IPS-18c (cell line): Measurements from ENCODE around the gene PPP1R14C.

Experiments
- H3K4me3 ChIP-seq: 2 replicates; pipeline ENCODE4 v1.7.0; 2013; ENCODE audit warnings: low read depth, mild to moderate bottlenecking, low read length, moderate library complexity; ENCODE audit not compliant: insufficient read depth
- H3K9me3 ChIP-seq: one replicate; pipeline ENCODE4 v1.6.1; 2013; ENCODE audit warnings: mild to moderate bottlenecking, low read length, moderate library complexity; ENCODE audit not compliant: control insufficient read depth, insufficient read depth

The PPP1R14C gene

GRCh38 chr6:150281767-150282166 lies 138.9 kb downstream of the PPP1R14C start:
- H3K4me3 ChIP-seq = no peak overlapping the region

GRCh38 chr6:150282806-150283205 lies 140.0 kb downstream of the PPP1R14C start:
- H3K9me3 ChIP-seq = no peaks in the 10 kb centered on the region
- no peak overlapping the region for H3K4me3 ChIP-seq

More at GRCh38 chr6:150281767-150282166, 138.9 kb downstream of the PPP1R14C start:
- H3K9me3 ChIP-seq = no peaks in the 10 kb centered on the region

- H3K4me3 ChIP-seq = no peak overlapping the region
- no peaks in the 10 kb centered on the region for H3K9me3 ChIP-seq
Observed at GRCh38 chr6:150286460-150286859, 143.6 kb downstream of the PPP1R14C start.

GRCh38 chr6:150286912-150287311 lies 144.1 kb downstream of the PPP1R14C start:
- H3K4me3 ChIP-seq = no peak overlapping the region
- no peaks in the 10 kb centered on the region for H3K9me3 ChIP-seq

GRCh38 chr6:150288456-150288855 lies 145.6 kb downstream of the PPP1R14C start:
- H3K4me3 ChIP-seq = no peak overlapping the region
- H3K9me3 ChIP-seq = no peaks in the 10 kb centered on the region

- H3K9me3 ChIP-seq = no peaks in the 10 kb centered on the region
- H3K4me3 ChIP-seq = no peak overlapping the region
Observed at GRCh38 chr6:150289454-150290071, 146.7 kb downstream of the PPP1R14C start.

DNA sequence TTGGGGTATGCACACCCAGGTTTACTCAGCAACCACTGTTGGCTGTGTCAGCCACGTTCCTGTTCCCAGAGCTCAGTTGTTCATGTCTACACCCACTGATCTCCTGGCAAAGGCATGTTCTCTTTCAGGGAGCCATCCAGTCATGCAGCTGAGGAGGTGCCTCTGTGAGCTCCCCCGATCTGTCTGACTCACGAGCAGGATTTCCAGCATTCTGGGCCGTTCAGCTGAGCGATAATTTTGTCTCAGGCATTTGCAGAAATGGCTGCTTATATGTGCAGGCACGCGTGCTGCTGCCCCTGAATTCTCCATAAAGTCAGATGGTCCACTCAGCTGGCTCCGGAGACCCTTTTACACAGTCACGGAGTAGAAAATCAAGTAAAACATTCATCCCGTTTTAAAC lies 147.6 kb downstream of the PPP1R14C start:
- H3K4me3 ChIP-seq = no peak overlapping the region
- no peaks in the 10 kb centered on the region for H3K9me3 ChIP-seq

- no peaks in the 10 kb centered on the region for H3K9me3 ChIP-seq
- H3K4me3 ChIP-seq = no peak overlapping the region
Observed at GRCh38 chr6:150291968-150292710, 149.3 kb downstream of the PPP1R14C start.

DNA sequence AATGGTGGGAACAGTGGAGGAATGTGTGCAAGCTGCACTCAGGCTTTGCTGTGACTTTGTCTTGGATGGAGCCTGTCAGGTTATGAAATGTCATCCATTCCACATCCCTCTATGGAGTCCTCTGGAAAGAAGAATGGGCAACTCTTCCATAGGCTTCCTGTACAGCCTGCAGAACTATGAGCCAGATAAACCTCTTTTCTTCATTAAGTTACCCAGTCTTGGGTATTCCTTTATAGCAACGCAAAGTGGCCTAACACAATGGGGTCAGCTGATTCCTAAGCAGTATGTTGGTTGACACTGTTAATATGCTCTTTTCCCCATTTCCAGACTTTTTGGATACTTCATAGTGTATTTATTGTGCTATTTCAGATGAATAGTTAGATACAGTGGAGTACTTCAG lies 150.2 kb downstream of the PPP1R14C start:
- Histone ChIP-seq H3K4me3 (no peak overlapping the region), H3K9me3 (no peaks in the 10 kb centered on the region)

- H3K4me3 ChIP-seq = no peak overlapping the region
- no peaks in the 10 kb centered on the region for H3K9me3 ChIP-seq
Observed at GRCh38 chr6:150293423-150294173, 150.8 kb downstream of the PPP1R14C start.

DNA sequence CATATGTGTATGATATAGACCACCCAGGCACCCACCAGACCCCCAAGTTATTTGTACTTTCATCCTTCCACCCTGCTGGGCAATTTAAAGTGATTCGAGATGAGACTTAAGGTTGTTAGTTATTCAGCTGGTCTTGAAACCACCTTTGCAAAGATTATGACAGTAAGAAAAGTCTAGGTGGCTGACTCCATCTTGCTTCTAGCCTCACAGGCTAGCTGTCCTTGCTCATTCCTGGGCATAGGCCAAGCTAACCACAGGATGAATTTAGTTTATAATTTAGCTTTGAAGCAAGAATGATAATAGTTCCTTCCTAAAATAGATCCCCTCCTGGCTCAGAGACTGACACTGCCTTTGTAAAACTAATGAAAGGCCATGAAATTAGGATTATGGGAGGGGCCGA lies 154.0 kb downstream of the PPP1R14C start:
- no peaks in the 10 kb centered on the region for H3K9me3 ChIP-seq

GRCh38 chr6:150297327-150298029 lies 154.6 kb downstream of the PPP1R14C start:
- Histone ChIP-seq H3K4me3 (no peak overlapping the region), H3K9me3 (no peaks in the 10 kb centered on the region)

More for the DNA sequence above, 154.0 kb downstream of the PPP1R14C start:
- H3K4me3 ChIP-seq = no peak overlapping the region

- no peaks in the 10 kb centered on the region for H3K9me3 ChIP-seq
- H3K4me3 ChIP-seq = no peak overlapping the region
Observed at GRCh38 chr6:150298030-150298380, 155.2 kb downstream of the PPP1R14C start.

DNA sequence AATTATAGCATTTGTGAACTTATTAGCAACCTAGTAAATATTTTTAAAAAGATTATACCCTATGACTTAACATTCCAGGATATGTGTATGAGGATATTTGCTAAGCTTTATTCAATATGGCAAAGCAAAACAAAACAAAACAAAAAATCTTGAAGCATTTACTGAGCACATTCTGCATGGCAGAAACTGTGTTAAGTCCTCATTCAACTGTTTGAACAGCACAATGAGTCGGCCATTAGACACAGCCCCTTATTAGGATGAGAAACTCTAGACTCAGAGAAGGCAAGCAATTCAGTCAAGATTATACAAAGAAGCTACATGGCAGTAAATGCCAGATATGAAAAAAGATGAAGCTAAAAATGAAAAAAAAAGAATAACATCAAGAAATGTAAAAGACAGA lies 155.8 kb downstream of the PPP1R14C start:
- no peaks in the 10 kb centered on the region for H3K9me3 ChIP-seq
- no peak overlapping the region for H3K4me3 ChIP-seq
